GM18502 (cell line): ENCODE measurements around the gene ZNRF4.

Source experiments
- ATAC-seq: cut with Tn5 transposase; IDR thresholded peaks from one replicate; pipeline ENCODE4 v1.9.1; 2021; ENCODE audit warnings: mild to moderate bottlenecking; ENCODE audit not compliant: unreplicated experiment, poor library complexity

ZNRF4 gene

DNA sequence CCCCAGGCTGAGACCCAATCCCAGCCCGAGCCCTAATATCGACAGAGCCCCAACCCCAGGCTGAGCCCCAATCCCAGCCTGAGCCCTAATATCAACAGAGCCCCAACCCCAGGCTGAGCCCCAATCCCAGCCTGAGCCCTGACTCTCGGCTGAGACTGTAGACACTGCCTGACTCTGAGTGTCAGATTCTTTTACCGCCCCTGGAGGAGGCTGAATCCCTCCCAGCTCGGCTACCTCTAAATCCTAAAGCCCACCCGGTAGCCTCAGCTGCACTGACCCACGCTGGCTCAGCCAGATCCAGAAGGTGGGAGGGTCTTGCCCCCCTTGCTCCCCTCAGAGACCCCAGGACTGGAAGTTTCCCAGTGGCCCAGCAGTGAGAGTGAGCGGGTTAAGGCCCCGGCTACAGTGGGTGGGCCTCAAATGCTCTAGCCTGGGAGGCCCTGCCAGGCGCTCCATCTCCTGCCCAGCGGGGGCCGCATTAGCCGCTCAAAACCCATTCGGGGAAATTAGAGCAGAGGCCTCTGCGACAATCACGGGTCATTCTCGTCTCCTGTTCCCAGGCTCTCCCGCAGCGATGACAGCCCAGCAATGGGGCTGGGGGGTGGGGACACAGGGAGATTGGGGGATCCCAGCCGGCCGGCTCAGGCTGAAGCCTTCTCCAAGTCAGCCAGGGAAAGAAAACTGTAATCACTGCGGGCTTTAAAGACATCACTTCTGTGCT lies 43.8 kb downstream of the ZNRF4 start:
- no peak for ATAC-seq

DNA sequence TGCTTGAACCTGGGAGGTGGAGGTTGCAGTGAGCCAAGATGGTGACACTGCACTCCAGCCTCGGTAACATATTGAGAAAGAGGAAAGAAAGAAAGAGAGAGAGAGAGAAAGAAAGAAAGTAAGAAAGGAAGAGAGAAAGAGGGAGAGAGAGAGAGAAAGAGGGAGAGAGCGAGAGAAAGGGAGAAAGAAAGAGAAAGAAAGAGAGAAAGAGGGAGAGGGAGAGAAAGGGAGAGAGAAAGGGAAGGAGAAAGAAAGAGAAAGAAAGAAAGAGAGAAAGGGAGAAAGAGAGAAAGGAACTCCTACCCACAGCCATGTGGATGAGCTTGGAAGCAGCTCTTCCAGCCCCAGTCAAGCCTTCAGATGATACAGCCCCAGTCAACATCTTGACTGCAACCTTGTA lies 46.7 kb downstream of the ZNRF4 start:
- no peak for ATAC-seq

DNA sequence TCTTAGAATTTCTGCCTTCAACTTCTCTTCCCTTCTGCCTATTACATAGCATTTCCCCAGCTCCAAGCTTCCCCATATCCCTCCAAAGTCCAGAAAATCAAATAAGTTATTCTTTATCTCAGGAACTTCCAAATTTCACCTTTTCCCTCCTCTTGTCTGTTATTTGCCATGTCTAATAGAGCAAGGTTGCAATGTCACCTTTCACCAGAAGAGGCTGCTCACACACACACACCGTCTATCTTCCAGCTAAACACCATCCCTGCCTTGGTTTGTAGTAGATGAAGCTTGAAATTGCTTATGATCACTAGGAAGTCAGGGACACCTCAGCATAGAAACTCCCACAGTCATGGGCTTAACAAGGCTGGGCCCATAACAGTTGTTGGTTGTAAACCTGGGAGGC lies 48.4 kb downstream of the ZNRF4 start:
- ATAC-seq, result no peak

DNA sequence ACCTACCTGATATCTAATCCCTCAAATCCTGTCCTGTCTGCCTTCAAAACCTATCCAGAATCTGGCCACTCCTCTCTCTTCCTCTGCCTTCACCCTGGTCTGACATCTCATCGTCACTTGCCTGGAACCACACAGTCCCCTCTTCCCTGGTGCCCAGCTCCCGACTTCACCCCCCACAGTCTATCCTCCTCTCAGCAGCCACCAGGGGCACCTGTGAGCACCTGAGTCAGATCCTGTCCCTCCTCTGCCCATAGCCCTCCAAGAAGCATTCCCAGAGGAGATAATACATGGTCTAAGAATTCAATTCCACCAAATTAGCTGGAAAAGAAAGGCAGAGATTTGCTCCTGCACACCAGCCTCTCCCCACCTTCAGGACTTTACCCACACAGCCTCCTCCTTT lies 48.9 kb downstream of the ZNRF4 start:
- no peak for ATAC-seq
